Gastroesophageal sphincter (tissue), 4 donors: ENCODE results near the gene HOXB4. TPM values are rescaled to one million over a fixed set of nuclear protein-coding genes. Genes with fewer than 3 reads are reported as not detected.

Source experiments
- ATAC-seq: fragments of 150-250 bp; one replicate; pipeline ENCODE4 v1.9.1; 2016; ENCODE audit warnings: mild to moderate bottlenecking, moderate library complexity
- H3K27ac ChIP-seq, 4 donors: fragments of 200-600 bp; sonication (generic) in 3 of 4; 1 replicate in 3 of 4; 2 replicates in 1 of 4; pipeline ENCODE4 v1.5.1; 2016 to 2019
- H3K27me3 ChIP-seq: fragments of 200-600 bp; sonication (generic); one replicate; pipeline ENCODE4 v1.5.1; 2019
- H3K36me3 ChIP-seq, 2 donors: fragments of 200-600 bp; sonication (generic); one replicate each; pipeline ENCODE4 v1.5.1; 2019; ENCODE audit warnings: control low read depth in 1 of 2
- H3K4me1 ChIP-seq, 3 donors: fragments of 200-600 bp; sonication (generic); 1 replicate in 2 of 3; 2 replicates in 1 of 3; pipeline ENCODE4 v1.5.1; 2016 to 2019; ENCODE audit warnings: control low read depth in 2 of 3
- H3K4me3 ChIP-seq, 2 donors: fragments of 200-600 bp; sonication (generic); one replicate each; pipeline ENCODE4 v1.5.1; 2019; ENCODE audit warnings: mild to moderate bottlenecking in 1 of 2, moderate library complexity in 1 of 2
- H3K9me3 ChIP-seq, 3 donors: fragments of 200-600 bp; sonication (generic); one replicate each; pipeline ENCODE4 v1.5.1; 2017 to 2019; ENCODE audit warnings: control low read depth in 2 of 3
- EP300 ChIP-seq: sonication (generic); formaldehyde crosslinking; IDR thresholded peaks from one replicate; pipeline ENCODE4 v1.6.1; 2017; ENCODE audit warnings: antibody characterized with exemption, mild to moderate bottlenecking
- POLR2A ChIP-seq, 2 donors: fragments of 450-650 bp; IDR thresholded peaks; one replicate each; pipeline ENCODE4 v1.6.1; 2017; ENCODE audit warnings: antibody characterized with exemption in 2 of 2, mild to moderate bottlenecking in 2 of 2, moderate library complexity in 1 of 2
- POLR2AphosphoS5 ChIP-seq: sonication (generic); formaldehyde crosslinking; IDR thresholded peaks from one replicate; pipeline ENCODE4 v1.6.1; 2017; ENCODE audit warnings: antibody characterized with exemption
- WGBS, 2 donors: methylation state at CpG; one replicate each; pipeline ENCODE4 v1.1.5; 2018; ENCODE audit warnings: low coverage in 1 of 2; 5-methylcytosine and 5-hydroxymethylcytosine counted together
- total RNA-seq, 4 donors: library from RNA; depleted of rRNA; stranded (reverse); fragments of >200 nt; gene quantifications; one replicate each; pipeline ENCODE4 v1.1.0, GENCODE V29; 2016
- TF ChIP-seq, protein P1 (sequence below), 4 experiments: fragments of 200-600 bp in 2 of 4; fragments of 450-650 bp in 2 of 4; sonication (generic) in 1 of 4; IDR thresholded peaks; one replicate each; pipeline ENCODE4 v1.5.1; 2017 to 2019; ENCODE audit warnings: antibody characterized with exemption in 4 of 4, mild to moderate bottlenecking in 2 of 4, moderate library complexity in 2 of 4

Gene HOXB4
- total RNA-seq, 4 donors from 2014 or later, result 3.0 to 12.9 (median 6.9) TPM

GRCh38 chr17:48611213-48611612, 33.1 kb upstream of the HOXB4 start:
- Histone ChIP-seq H3K9me3 (no peaks in the 10 kb centered on the region), H3K4me3 (peak overlapping the region in 1 of 2 donors; percentile 54), H3K27ac (peak overlapping the region in 2 of 4 donors; percentile 35 to 68), H3K36me3 (no peaks in the 10 kb centered on the region), H3K27me3 (peaks cover 100% of the 10 kb centered on the region), H3K4me1 (peaks cover 0 to 54% (median 11%) of the 10 kb centered on the region in 3 donors)
- TF ChIP-seq EP300, result no peak
- no peak for ATAC-seq
- WGBS, 2 donors, result 5 to 6% methylated on average over 6 to 7 of the region's 22 CpGs

GRCh38 chr17:48610282-48611211, 32.4 kb upstream of the HOXB4 start, which contains the start of gene HOXB7:
TSS of gene HOXB7 (minus strand) at chr17:48611017. CDS start at chr17:48610918, 99 bp downstream.
- Histone ChIP-seq H3K27me3 (peaks cover 100% of the 10 kb centered on the region), H3K27ac (peak within 1 kb of the TSS in 2 of 4 donors; percentile 35 to 68), H3K36me3 (no peaks in the 10 kb centered on the region), H3K9me3 (no peaks in the 10 kb centered on the region), H3K4me1 (peaks cover 0 to 54% (median 11%) of the 10 kb centered on the region in 3 donors), H3K4me3 (peak within 1 kb of the TSS; percentile 15 to 54)
- 1 to 2% methylated on average over 11 to 24 of the region's 79 CpGs for WGBS, 2 donors
- TF ChIP-seq POLR2AphosphoS5, result peak; percentile 3
- TF ChIP-seq, protein P1, sequence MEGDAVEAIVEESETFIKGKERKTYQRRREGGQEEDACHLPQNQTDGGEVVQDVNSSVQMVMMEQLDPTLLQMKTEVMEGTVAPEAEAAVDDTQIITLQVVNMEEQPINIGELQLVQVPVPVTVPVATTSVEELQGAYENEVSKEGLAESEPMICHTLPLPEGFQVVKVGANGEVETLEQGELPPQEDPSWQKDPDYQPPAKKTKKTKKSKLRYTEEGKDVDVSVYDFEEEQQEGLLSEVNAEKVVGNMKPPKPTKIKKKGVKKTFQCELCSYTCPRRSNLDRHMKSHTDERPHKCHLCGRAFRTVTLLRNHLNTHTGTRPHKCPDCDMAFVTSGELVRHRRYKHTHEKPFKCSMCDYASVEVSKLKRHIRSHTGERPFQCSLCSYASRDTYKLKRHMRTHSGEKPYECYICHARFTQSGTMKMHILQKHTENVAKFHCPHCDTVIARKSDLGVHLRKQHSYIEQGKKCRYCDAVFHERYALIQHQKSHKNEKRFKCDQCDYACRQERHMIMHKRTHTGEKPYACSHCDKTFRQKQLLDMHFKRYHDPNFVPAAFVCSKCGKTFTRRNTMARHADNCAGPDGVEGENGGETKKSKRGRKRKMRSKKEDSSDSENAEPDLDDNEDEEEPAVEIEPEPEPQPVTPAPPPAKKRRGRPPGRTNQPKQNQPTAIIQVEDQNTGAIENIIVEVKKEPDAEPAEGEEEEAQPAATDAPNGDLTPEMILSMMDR (IDR thresholded peaks at IDR 0.05), result no peak
- ATAC-seq, result peak; percentile 52

GRCh38 chr17:48609759-48610281, 31.7 kb upstream of the HOXB4 start:
- Histone ChIP-seq H3K4me3 (peak overlapping the region in 1 of 2 donors; percentile 54), H3K4me1 (peaks cover 0 to 53% (median 11%) of the 10 kb centered on the region in 3 donors), H3K9me3 (no peaks in the 10 kb centered on the region), H3K27me3 (peaks cover 100% of the 10 kb centered on the region), H3K36me3 (no peaks in the 10 kb centered on the region), H3K27ac (no peak overlapping the region)
- no peak for TF ChIP-seq POLR2AphosphoS5
- TF ChIP-seq, protein P1 (IDR thresholded peaks at IDR 0.05), result no peak
- TF ChIP-seq POLR2A (IDR thresholded peaks at IDR 0.05), result no peak
- no peak for TF ChIP-seq EP300
- WGBS, 2 donors, result 15% methylated on average over 4 of the region's 15 CpGs; no CpG with 5 or more reads in 1 of the 2 donors
- ATAC-seq, result no peak

- Histone ChIP-seq H3K27me3 (peaks cover 100% of the 10 kb centered on the region), H3K9me3 (no peaks in the 10 kb centered on the region), H3K36me3 (no peaks in the 10 kb centered on the region), H3K4me3 (no peak overlapping the region), H3K27ac (no peak overlapping the region), H3K4me1 (peaks cover 0 to 46% (median 11%) of the 10 kb centered on the region in 3 donors)
- TF ChIP-seq POLR2A (IDR thresholded peaks at IDR 0.05) (no peak), EP300 (no peak), POLR2AphosphoS5 (no peak)
- TF ChIP-seq, protein P1 (IDR thresholded peaks at IDR 0.05), result no peak
- ATAC-seq, result no peak
These were observed 30.9 kb upstream of the HOXB4 start for GRCh38 chr17:48609033-48609432.

GRCh38 chr17:48608494-48608834, 30.3 kb upstream of the HOXB4 start:
- no peaks in the 10 kb centered on the region for H3K36me3 ChIP-seq
- H3K4me3 ChIP-seq, result no peak overlapping the region
- TF ChIP-seq, protein P1 (IDR thresholded peaks at IDR 0.05), result no peak
- TF ChIP-seq POLR2AphosphoS5 (no peak), EP300 (no peak), POLR2A (IDR thresholded peaks at IDR 0.05) (no peak)
- peaks cover 0 to 45% (median 11%) of the 10 kb centered on the region in 3 donors for H3K4me1 ChIP-seq
- WGBS, 2 donors, result 90 to 100% methylated on average over 1 of the region's 1 CpG
- no peak for ATAC-seq
- H3K27ac ChIP-seq, result no peak overlapping the region
- no peaks in the 10 kb centered on the region for H3K9me3 ChIP-seq
- peaks cover 100% of the 10 kb centered on the region for H3K27me3 ChIP-seq
